Fibroblast of lung (primary cell): ENCODE results near the gene DPYD. TPM values are rescaled to one million over a fixed set of nuclear protein-coding genes. Genes with fewer than 3 reads are reported as not detected.

Experiments
- DNase-seq, 2 donors: peaks; one replicate each; pipeline versions ENCODE4 v3.0.0 to v3.0.0-alpha.2; 2010; ENCODE audit warnings: low read depth in 2 of 2
- H2AFZ ChIP-seq: 2 replicates; pipeline ENCODE4 v1.5.1; 2012; ENCODE audit warnings: low read length, control low read depth, inconsistent platforms
- H3K27ac ChIP-seq: 2 replicates; pipeline ENCODE4 v1.5.1; 2011; ENCODE audit warnings: low read length, control low read depth; ENCODE audit not compliant: insufficient read depth
- H3K27me3 ChIP-seq: 2 replicates; pipeline ENCODE4 v1.5.1; 2011; ENCODE audit warnings: mild to moderate bottlenecking, low read length; ENCODE audit not compliant: control insufficient read depth, insufficient read depth
- H3K36me3 ChIP-seq: 2 replicates; pipeline ENCODE4 v1.5.1; 2011; ENCODE audit warnings: low read length; ENCODE audit not compliant: control insufficient read depth, insufficient read depth
- H3K4me1 ChIP-seq: 2 replicates; pipeline ENCODE4 v1.5.1; 2011; ENCODE audit warnings: low read length; ENCODE audit not compliant: control insufficient read depth, insufficient read depth; ENCODE audit errors: extremely low read depth
- H3K4me2 ChIP-seq: 2 replicates; pipeline ENCODE4 v1.5.1; 2011; ENCODE audit warnings: low read length, control low read depth; ENCODE audit not compliant: insufficient read depth; ENCODE audit errors: extremely low read depth
- H3K4me3 ChIP-seq, 4 experiments: fragments of 200-600 bp in 1 of 4; sonication (generic) in 1 of 4; replicated peaks in 1 of 4; 2 replicates each; pipeline ENCODE4 v1.5.1; 2011 to 2016; ENCODE audit warnings: low read length in 4 of 4, low read depth in 3 of 4, mild to moderate bottlenecking in 3 of 4, control low read depth in 2 of 4, inconsistent platforms in 1 of 4, mixed read lengths in 1 of 4; ENCODE audit not compliant: insufficient read depth in 1 of 4; ENCODE audit errors: control extremely low read depth in 1 of 4
- H3K79me2 ChIP-seq: 2 replicates; pipeline ENCODE4 v1.5.1; 2012; ENCODE audit warnings: mild to moderate bottlenecking, low read length, inconsistent platforms; ENCODE audit not compliant: control insufficient read depth, insufficient read depth
- H3K9ac ChIP-seq: 2 replicates; pipeline ENCODE4 v1.5.1; 2011; ENCODE audit warnings: mild to moderate bottlenecking, low read length, control low read depth; ENCODE audit not compliant: insufficient read depth
- H3K9me3 ChIP-seq: 2 replicates; pipeline ENCODE4 v1.5.1; 2012; ENCODE audit warnings: low read depth, low read length; ENCODE audit not compliant: control insufficient read depth, insufficient read depth
- H4K20me1 ChIP-seq: 2 replicates; pipeline ENCODE4 v1.5.1; 2011; ENCODE audit warnings: low read length; ENCODE audit not compliant: control insufficient read depth, insufficient read depth; ENCODE audit errors: extremely low read depth
- EZH2 ChIP-seq: IDR thresholded peaks from 2 replicates; pipeline ENCODE4 v1.5.1; 2012; ENCODE audit warnings: low read length, control low read depth, mild to moderate bottlenecking; ENCODE audit errors: missing control alignments
- polyA plus RNA-seq, 2 donors: library from polyadenylated mRNA; depleted of rRNA in 1 of 2; stranded (reverse) in 1 of 2; unstranded in 1 of 2; fragments of >200 nt; gene quantifications; 2 replicates each; pipeline ENCODE4 v1.2.1, GENCODE V29; 2011 to 2012; ENCODE audit warnings: missing spikeins in 1 of 2
- total RNA-seq: library from RNA; depleted of rRNA; stranded (reverse); fragments of >200 nt; gene quantifications from 2 replicates; pipeline ENCODE4 v1.2.1, GENCODE V29; 2014
- TF ChIP-seq, protein P1 (sequence below), 2 donors: IDR thresholded peaks in 1 of 2; conservative IDR thresholded peaks in 1 of 2; 1 replicate in 1 of 2; 2 replicates in 1 of 2; pipeline ENCODE4 v1.5.1; 2011 to 2012; ENCODE audit warnings: low read length in 2 of 2, control low read depth in 1 of 2, inconsistent platforms in 1 of 2, low read depth in 1 of 2, mild to moderate bottlenecking in 1 of 2

Gene DPYD
- total and polyA plus RNA-seq, 2 donors (not counting 1 experiment from before 2014, with no cell fraction given) = 32.0 to 63.1 TPM

DNA sequence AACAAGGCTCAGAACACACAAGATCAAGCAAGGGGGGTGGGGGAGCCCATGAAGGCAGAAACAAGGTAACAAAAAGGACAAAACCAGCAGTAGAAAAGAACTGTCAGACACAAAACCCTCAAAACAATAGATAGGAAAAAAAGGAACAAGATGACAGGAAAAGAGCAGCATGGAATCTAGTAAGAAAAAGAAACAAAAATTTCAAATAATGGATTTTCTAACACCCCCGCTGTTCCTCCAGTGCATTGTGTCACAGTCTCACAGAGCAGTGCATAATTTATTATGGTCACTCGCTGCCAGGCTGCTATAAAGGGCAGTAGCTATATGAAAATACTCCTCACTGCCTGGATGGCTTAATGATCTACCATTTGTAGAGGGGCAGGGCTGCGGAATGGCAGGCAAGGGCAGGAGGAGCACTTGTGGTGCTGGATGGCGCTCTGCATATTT is 567.9 kb downstream of the DPYD start:
- Histone ChIP-seq H3K9ac (no peak overlapping the region), H2AFZ (no peak overlapping the region), H3K9me3 (no peaks in the 10 kb centered on the region), H3K4me1 (peaks cover 2% of the 10 kb centered on the region), H4K20me1 (no peaks in the 10 kb centered on the region), H3K4me3 (no peak overlapping the region), H3K27me3 (no peaks in the 10 kb centered on the region), H3K4me2 (no peak overlapping the region), H3K36me3 (no peaks in the 10 kb centered on the region), H3K79me2 (no peaks in the 10 kb centered on the region), H3K27ac (no peak overlapping the region)
- TF ChIP-seq, protein P1, sequence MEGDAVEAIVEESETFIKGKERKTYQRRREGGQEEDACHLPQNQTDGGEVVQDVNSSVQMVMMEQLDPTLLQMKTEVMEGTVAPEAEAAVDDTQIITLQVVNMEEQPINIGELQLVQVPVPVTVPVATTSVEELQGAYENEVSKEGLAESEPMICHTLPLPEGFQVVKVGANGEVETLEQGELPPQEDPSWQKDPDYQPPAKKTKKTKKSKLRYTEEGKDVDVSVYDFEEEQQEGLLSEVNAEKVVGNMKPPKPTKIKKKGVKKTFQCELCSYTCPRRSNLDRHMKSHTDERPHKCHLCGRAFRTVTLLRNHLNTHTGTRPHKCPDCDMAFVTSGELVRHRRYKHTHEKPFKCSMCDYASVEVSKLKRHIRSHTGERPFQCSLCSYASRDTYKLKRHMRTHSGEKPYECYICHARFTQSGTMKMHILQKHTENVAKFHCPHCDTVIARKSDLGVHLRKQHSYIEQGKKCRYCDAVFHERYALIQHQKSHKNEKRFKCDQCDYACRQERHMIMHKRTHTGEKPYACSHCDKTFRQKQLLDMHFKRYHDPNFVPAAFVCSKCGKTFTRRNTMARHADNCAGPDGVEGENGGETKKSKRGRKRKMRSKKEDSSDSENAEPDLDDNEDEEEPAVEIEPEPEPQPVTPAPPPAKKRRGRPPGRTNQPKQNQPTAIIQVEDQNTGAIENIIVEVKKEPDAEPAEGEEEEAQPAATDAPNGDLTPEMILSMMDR (conservative IDR thresholded peaks at IDR 0.05 in 1 of 2, IDR thresholded peaks at IDR 0.05 in 1 of 2; ENCODE audit: low read depth in 1 of 2, low read length in 2 of 2) = no peak
- TF ChIP-seq EZH2 = no peak
- no peak for DNase-seq

- Histone ChIP-seq H3K27me3 (no peaks in the 10 kb centered on the region), H3K9ac (no peak overlapping the region), H3K4me1 (peaks cover 2% of the 10 kb centered on the region), H3K4me3 (no peak overlapping the region), H3K9me3 (no peaks in the 10 kb centered on the region), H3K79me2 (no peaks in the 10 kb centered on the region), H3K4me2 (no peak overlapping the region), H2AFZ (no peak overlapping the region), H3K36me3 (no peaks in the 10 kb centered on the region), H3K27ac (no peak overlapping the region), H4K20me1 (no peaks in the 10 kb centered on the region)
- TF ChIP-seq, protein P1 (conservative IDR thresholded peaks at IDR 0.05 in 1 of 2, IDR thresholded peaks at IDR 0.05 in 1 of 2; ENCODE audit: low read depth in 1 of 2, low read length in 2 of 2) = no peak
- TF ChIP-seq EZH2 = no peak
- no peak for DNase-seq
Observed at GRCh38 chr1:97351846-97352245, 569.0 kb downstream of the DPYD start.

GRCh38 chr1:97350662-97351061 is 570.2 kb downstream of the DPYD start:
- no peak overlapping the region for H3K9ac ChIP-seq
- H3K27me3 ChIP-seq = no peaks in the 10 kb centered on the region
- H4K20me1 ChIP-seq = no peaks in the 10 kb centered on the region
- TF ChIP-seq, protein P1 (conservative IDR thresholded peaks at IDR 0.05 in 1 of 2, IDR thresholded peaks at IDR 0.05 in 1 of 2; ENCODE audit: low read depth in 1 of 2, low read length in 2 of 2) = no peak
- TF ChIP-seq EZH2 = no peak
- H3K79me2 ChIP-seq = no peaks in the 10 kb centered on the region
- H3K4me3 ChIP-seq = no peak overlapping the region
- no peak overlapping the region for H3K27ac ChIP-seq
- DNase-seq = peak; percentile 64 to 88
- no peaks in the 10 kb centered on the region for H3K9me3 ChIP-seq
- peak overlapping the region; percentile 46 for H3K4me2 ChIP-seq
- H2AFZ ChIP-seq = no peak overlapping the region
- peaks cover 2% of the 10 kb centered on the region for H3K4me1 ChIP-seq
- no peaks in the 10 kb centered on the region for H3K36me3 ChIP-seq
